Measurements from ENCODE around the gene PSMG1.
"Not testable (repeated sequence)": the region's sequence is repeated elsewhere in the genome, so short reads cannot be mapped to it uniquely, and the experiment has no call there.

The PSMG1 gene

GRCh38 chr21:39183272-39184049 lies at the start of gene PSMG1:
PSMG1 (minus strand) TSS chr21:39183451; CDS start chr21:39183385, 66 bp downstream.
- peak; percentile 88 for DNase-seq (ENCODE audit: low read depth in 2 of 2)

GRCh38 chr21:39232861-39233291 lies 49.6 kb upstream of the PSMG1 start:
- DNase-seq (ENCODE audit: low read depth in 2 of 2), result no peak

- no peak for DNase-seq (ENCODE audit: low read depth in 2 of 2)
Measured at GRCh38 chr21:39224930-39225329, 41.7 kb upstream of the PSMG1 start.

GRCh38 chr21:39221997-39222486 lies 38.8 kb upstream of the PSMG1 start:
- DNase-seq (ENCODE audit: low read depth in 2 of 2), result no peak

GRCh38 chr21:39221282-39221996 lies 38.2 kb upstream of the PSMG1 start:
- DNase-seq (ENCODE audit: low read depth in 2 of 2), result no peak

GRCh38 chr21:39220875-39221274 lies 37.6 kb upstream of the PSMG1 start:
- DNase-seq (ENCODE audit: low read depth in 2 of 2), result not testable (repeated sequence)

GRCh38 chr21:39220150-39220549 lies 36.9 kb upstream of the PSMG1 start:
- DNase-seq (ENCODE audit: low read depth in 2 of 2), result no peak

GRCh38 chr21:39218082-39218409 lies 34.8 kb upstream of the PSMG1 start:
- no peak for DNase-seq (ENCODE audit: low read depth in 2 of 2)

GRCh38 chr21:39217356-39218081 lies 34.3 kb upstream of the PSMG1 start:
- no peak for DNase-seq (ENCODE audit: low read depth in 2 of 2)

GRCh38 chr21:39216290-39216689 lies 33.0 kb upstream of the PSMG1 start:
- no peak for DNase-seq (ENCODE audit: low read depth in 2 of 2)

GRCh38 chr21:39215078-39215477 lies 31.8 kb upstream of the PSMG1 start:
- DNase-seq (ENCODE audit: low read depth in 2 of 2), result no peak

GRCh38 chr21:39209334-39209688 lies 26.1 kb upstream of the PSMG1 start:
- no peak for DNase-seq (ENCODE audit: low read depth in 2 of 2)

GRCh38 chr21:39208624-39209333 lies 25.5 kb upstream of the PSMG1 start:
- DNase-seq (ENCODE audit: low read depth in 2 of 2), result no peak

GRCh38 chr21:39204134-39204533 lies 20.9 kb upstream of the PSMG1 start:
- no peak for DNase-seq (ENCODE audit: low read depth in 2 of 2)

- no peak for DNase-seq (ENCODE audit: low read depth in 2 of 2)
Measured at GRCh38 chr21:39198800-39199199, 15.5 kb upstream of the PSMG1 start.

- DNase-seq (ENCODE audit: low read depth in 2 of 2), result no peak
Measured at GRCh38 chr21:39197448-39198233, 14.4 kb upstream of the PSMG1 start.

- DNase-seq (ENCODE audit: low read depth in 2 of 2), result no peak
Measured at GRCh38 chr21:39196838-39197237, 13.6 kb upstream of the PSMG1 start.

- no peak for DNase-seq (ENCODE audit: low read depth in 2 of 2)
Measured at GRCh38 chr21:39196310-39196709, 13.1 kb upstream of the PSMG1 start.

GRCh38 chr21:39193380-39193779 lies 10.1 kb upstream of the PSMG1 start:
- no peak for DNase-seq (ENCODE audit: low read depth in 2 of 2)

GRCh38 chr21:39189857-39190604 lies 6.8 kb upstream of the PSMG1 start:
- DNase-seq (ENCODE audit: low read depth in 2 of 2), result no peak

All from activated CD8-positive, alpha-beta memory T cell treated with anti-CD3 and anti-CD28 coated beads for 4 hours (primary cell).